COLO668 (cell line): ENCODE results near the gene EIF2S3.

Experiments used
- DNase-seq: peaks from one replicate; lab custom pipeline; 2025; ENCODE audit not compliant: unreplicated experiment; lab: John Stamatoyannopoulos, UW

Gene EIF2S3

DNA sequence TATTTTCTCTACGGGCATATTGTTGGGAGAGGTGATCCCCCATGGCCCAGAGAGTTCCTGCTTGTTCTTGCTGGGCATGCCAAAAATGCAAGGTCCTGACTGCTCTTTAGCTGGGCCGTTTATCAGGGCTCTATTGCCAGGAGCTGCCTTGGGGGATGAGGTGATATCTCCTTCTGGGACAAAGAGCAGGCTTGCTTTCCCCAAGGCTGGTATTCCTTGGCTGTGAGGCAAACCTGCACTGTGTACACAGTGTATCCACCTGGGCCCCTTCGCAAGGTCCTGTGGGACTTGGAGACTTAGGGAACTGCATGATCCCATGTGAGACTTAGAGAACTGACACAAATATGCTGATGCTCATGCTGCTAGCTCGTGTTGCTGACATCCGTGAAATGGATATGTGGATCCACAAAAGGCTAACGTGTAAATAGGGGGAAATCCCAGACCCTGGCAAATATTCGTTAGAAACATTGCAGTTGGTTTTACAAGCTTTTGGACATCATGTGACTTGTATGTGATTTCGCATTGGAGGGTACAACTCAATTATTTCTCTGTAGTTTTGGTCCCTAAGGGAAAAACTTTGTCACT is 70.4 kb downstream of the EIF2S3 start:
- no peak for DNase-seq
